ENCODE results near the gene KCNAB2. TPM values are rescaled to one million over a fixed set of nuclear protein-coding genes. Genes with fewer than 3 reads are reported as not detected.

KCNAB2 gene
- total RNA-seq, 6 experiments from 2014 or later, result 4.4 to 14.8 (median 6.9) TPM

- Histone ChIP-seq H3K27ac (no peak overlapping the region), H3K4me1 (no peaks in the 10 kb centered on the region), H3K27me3 (no peaks in the 10 kb centered on the region), H3K9me3 (no peaks in the 10 kb centered on the region), H3K36me3 (no peaks in the 10 kb centered on the region), H3K4me3 (no peak overlapping the region)
- intact Hi-C loops (cut with DNase I), result no loop called here
- DNase-seq (no peak), ATAC-seq (no peak)
- 80% methylated on average over 1 of the region's 14 CpGs for WGBS (ENCODE audit: insufficient coverage, low coverage, low lambda C conversion rate, missing lambda C conversion rate)
- TF ChIP-seq POLR2A (IDR thresholded peaks at IDR 0.05) (no peak), CTCF (IDR thresholded peaks at IDR 0.05) (no peak)
Measured at GRCh38 chr1:6069573-6069972, 23.9 kb downstream of the KCNAB2 start.

GRCh38 chr1:6070450-6070974, 24.8 kb downstream of the KCNAB2 start:
- TF ChIP-seq CTCF (IDR thresholded peaks at IDR 0.05) (no peak), POLR2A (IDR thresholded peaks at IDR 0.05) (no peak)
- no peaks in the 10 kb centered on the region for H3K9me3 ChIP-seq
- H3K27me3 ChIP-seq, result no peaks in the 10 kb centered on the region
- no peaks in the 10 kb centered on the region for H3K4me1 ChIP-seq
- H3K27ac ChIP-seq, result no peak overlapping the region
- ATAC-seq (no peak), DNase-seq (no peak)
- intact Hi-C loops (cut with DNase I), result no loop called here
- 57% methylated on average over 9 of the region's 9 CpGs for WGBS (ENCODE audit: insufficient coverage, low coverage, low lambda C conversion rate, missing lambda C conversion rate)
- H3K36me3 ChIP-seq, result no peaks in the 10 kb centered on the region
- H3K4me3 ChIP-seq, result no peak overlapping the region

- H3K27ac ChIP-seq, result no peak overlapping the region
- peak in 1 of 3 donors; percentile 34 for DNase-seq
- no CpG with 5 or more reads among the region's 13 CpGs for WGBS (ENCODE audit: insufficient coverage, low coverage, low lambda C conversion rate, missing lambda C conversion rate)
- no peaks in the 10 kb centered on the region for H3K4me1 ChIP-seq
- no peaks in the 10 kb centered on the region for H3K9me3 ChIP-seq
- no peaks in the 10 kb centered on the region for H3K36me3 ChIP-seq
- ATAC-seq, result no peak
- no peaks in the 10 kb centered on the region for H3K27me3 ChIP-seq
- intact Hi-C loops (cut with DNase I), result no loop called here
- no peak overlapping the region for H3K4me3 ChIP-seq
- TF ChIP-seq POLR2A (IDR thresholded peaks at IDR 0.05), result no peak
- TF ChIP-seq CTCF (IDR thresholded peaks at IDR 0.05), result no peak
Measured at GRCh38 chr1:6071219-6071618, 25.5 kb downstream of the KCNAB2 start.

- no peaks in the 10 kb centered on the region for H3K36me3 ChIP-seq
- WGBS (ENCODE audit: insufficient coverage, low coverage, low lambda C conversion rate, missing lambda C conversion rate), result 20% methylated on average over 1 of the region's 17 CpGs
Measured at GRCh38 chr1:6072774-6073479, 27.2 kb downstream of the KCNAB2 start.

More at GRCh38 chr1:6072774-6073479, 27.2 kb downstream of the KCNAB2 start:
- Histone ChIP-seq H3K4me1 (no peaks in the 10 kb centered on the region), H3K27me3 (no peaks in the 10 kb centered on the region), H3K9me3 (no peaks in the 10 kb centered on the region), H3K4me3 (no peak overlapping the region), H3K27ac (no peak overlapping the region)
- intact Hi-C loops (cut with DNase I), result no loop called here
- DNase-seq, result no peak
- ATAC-seq, result no peak
- TF ChIP-seq POLR2A (IDR thresholded peaks at IDR 0.05) (no peak), CTCF (IDR thresholded peaks at IDR 0.05) (no peak)

All from right lobe of liver (tissue), 6 donors.